ENCODE data around the gene HOMER1.

Gene HOMER1

DNA sequence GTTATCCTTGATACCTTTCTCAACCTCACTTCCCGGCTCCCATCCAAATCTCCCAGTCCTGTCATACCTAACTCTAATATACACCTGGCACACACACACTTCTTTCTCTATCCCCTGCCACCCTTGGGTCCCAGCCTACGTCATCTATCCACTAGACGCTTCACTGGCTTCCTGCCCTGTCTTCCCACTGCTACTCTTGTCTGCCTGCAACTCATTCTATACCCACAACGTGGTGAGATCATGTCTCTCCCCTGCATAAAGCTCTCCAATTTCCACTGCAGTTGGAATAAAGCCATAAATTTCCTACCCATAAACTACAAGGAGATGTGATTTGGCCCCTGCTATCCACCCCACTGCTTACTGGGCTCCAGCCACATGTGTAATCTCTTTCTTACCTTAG is 184.5 kb downstream of the HOMER1 start:
- DNase-seq (ENCODE audit: low read depth in 3 of 3, low spot score in 1 of 3) = no peak
